GM23338 (cell line): Measurements from ENCODE around the gene PLD1. TPM values are rescaled to one million over a fixed set of nuclear protein-coding genes. Genes with fewer than 3 reads are reported as not detected.

Source experiments
- ATAC-seq: fragments of 200-7000 bp; cut with Tn5 transposase; 3 replicates; pipeline ENCODE4 v1.9.1; 2020
- DNase-seq: peaks from one replicate; pipeline ENCODE4 v3.0.0-alpha.2; 2015; ENCODE audit warnings: low spot score
- H2AFZ ChIP-seq: fragments of 200-600 bp; sonication (generic); 2 replicates; pipeline ENCODE4 v1.8.0; 2016; ENCODE audit warnings: antibody characterized with exemption, mild to moderate bottlenecking, moderate library complexity
- H3F3A ChIP-seq: fragments of 200-600 bp; sonication (generic); replicated peaks from 2 replicates; pipeline ENCODE4 v1.8.0; 2017; ENCODE audit warnings: antibody characterized with exemption, mixed run types, low read depth
- H3K27ac ChIP-seq: fragments of 200-600 bp; sonication (generic); 2 replicates; pipeline ENCODE4 v1.6.1; 2016; ENCODE audit warnings: low read depth
- H3K27me3 ChIP-seq: fragments of 200-600 bp; sonication (generic); 2 replicates; pipeline ENCODE4 v1.8.0; 2016; ENCODE audit warnings: mild to moderate bottlenecking, mixed run types, moderate library complexity; ENCODE audit not compliant: insufficient read depth
- H3K36me3 ChIP-seq: fragments of 200-600 bp; sonication (generic); 2 replicates; pipeline ENCODE4 v1.8.0; 2016; ENCODE audit warnings: mild to moderate bottlenecking; ENCODE audit not compliant: insufficient read depth
- H3K4me1 ChIP-seq: fragments of 200-600 bp; sonication (generic); 2 replicates; pipeline ENCODE4 v1.8.0; 2016; ENCODE audit warnings: mild to moderate bottlenecking, moderate library complexity; ENCODE audit not compliant: insufficient read depth
- H3K4me2 ChIP-seq: fragments of 200-600 bp; sonication (generic); 2 replicates; pipeline ENCODE4 v1.7.1; 2017; ENCODE audit warnings: mixed run types
- H3K4me3 ChIP-seq: fragments of 200-600 bp; sonication (generic); 2 replicates; pipeline ENCODE4 v1.6.1; 2016; ENCODE audit warnings: mixed run types
- H3K79me2 ChIP-seq: fragments of 200-600 bp; sonication (generic); replicated peaks from 2 replicates; pipeline ENCODE4 v1.8.0; 2017; ENCODE audit warnings: mild to moderate bottlenecking; ENCODE audit not compliant: insufficient read depth
- H3K9me2 ChIP-seq: fragments of 200-600 bp; sonication (generic); 2 replicates; pipeline ENCODE4 v1.8.0; 2017; ENCODE audit not compliant: insufficient read depth
- H4K20me1 ChIP-seq: fragments of 200-600 bp; sonication (generic); replicated peaks from 2 replicates; pipeline ENCODE4 v1.8.0; 2017; ENCODE audit warnings: mild to moderate bottlenecking; ENCODE audit not compliant: insufficient read depth
- H3K27ac Mint-ChIP-seq: 2 replicates; pipeline ENCODE4 v1.8.0; 2020; ENCODE audit warnings: inconsistent platforms, mild to moderate bottlenecking, moderate library complexity, mixed read lengths
- H3K27me3 Mint-ChIP-seq: 3 replicates; pipeline ENCODE4 v1.8.0; 2022; ENCODE audit warnings: low read depth, mild to moderate bottlenecking, moderate library complexity, mixed read lengths, inconsistent platforms; ENCODE audit not compliant: insufficient read depth, poor library complexity
- H3K36me3 Mint-ChIP-seq: 3 replicates; pipeline ENCODE4 v1.8.0; 2021; ENCODE audit warnings: low read depth, mild to moderate bottlenecking, inconsistent platforms, moderate library complexity, mixed read lengths
- H3K4me1 Mint-ChIP-seq: 3 replicates; pipeline ENCODE4 v1.8.0; 2020; ENCODE audit warnings: mild to moderate bottlenecking, inconsistent platforms, mixed read lengths
- H3K4me3 Mint-ChIP-seq: 3 replicates; pipeline ENCODE4 v1.8.0; 2021; ENCODE audit warnings: moderate library complexity, mild to moderate bottlenecking, inconsistent platforms, mixed read lengths
- H3K9me3 Mint-ChIP-seq: 3 replicates; pipeline ENCODE4 v1.8.0; 2020; ENCODE audit warnings: moderate library complexity, mild to moderate bottlenecking, inconsistent platforms, mixed read lengths
- CREB1 ChIP-seq: fragments of 250-450 bp; sonication (Bioruptor Pico); IDR thresholded peaks from 2 replicates; pipeline ENCODE4 v1.5.0; 2020; ENCODE audit warnings: low read depth, mild to moderate bottlenecking, moderate library complexity
- CTCF ChIP-seq, 2 experiments: fragments of 200-600 bp in 1 of 2; sonication (generic) in 1 of 2; conservative IDR thresholded peaks; 2 replicates each; pipeline versions ENCODE4 v1.5.1 to v1.6.1; 2016 to 2017; ENCODE audit warnings: antibody characterized with exemption in 2 of 2, low read depth in 2 of 2, mild to moderate bottlenecking in 2 of 2, moderate library complexity in 1 of 2
- EZH2 ChIP-seq: fragments of 200-600 bp; sonication (generic); IDR thresholded peaks from one replicate; pipeline ENCODE4 v1.8.0; 2017; ENCODE audit warnings: antibody characterized with exemption, mild to moderate bottlenecking, low read depth; ENCODE audit not compliant: unreplicated experiment
- NANOG ChIP-seq: IDR thresholded peaks from 2 replicates; pipeline ENCODE4 v1.6.1; 2016; ENCODE audit warnings: antibody characterized with exemption, borderline replicate concordance
- POLR2AphosphoS5 ChIP-seq: IDR thresholded peaks from 2 replicates; pipeline ENCODE4 v1.6.1; 2016; ENCODE audit warnings: antibody characterized with exemption, low read depth
- REST ChIP-seq: IDR thresholded peaks from one replicate; pipeline ENCODE4 v1.6.1; 2018; ENCODE audit warnings: antibody characterized with exemption; ENCODE audit not compliant: unreplicated experiment
- STAT1 ChIP-seq: IDR thresholded peaks from one replicate; pipeline ENCODE4 v1.6.1; 2016; ENCODE audit warnings: antibody characterized with exemption; ENCODE audit not compliant: unreplicated experiment
- ZNF462 ChIP-seq: fragments of 250-450 bp; sonication (Bioruptor Pico); IDR thresholded peaks from 2 replicates; pipeline ENCODE4 v1.5.0; 2020; ENCODE audit warnings: mild to moderate bottlenecking, moderate library complexity
- polyA plus RNA-seq: library from polyadenylated mRNA; unstranded; fragments of >200 nt; fragmentation: Nextera tagmentation; extraction: Ambion mirVana; gene quantifications from 2 replicates; pipeline ENCODE4 v1.2.1, GENCODE V29; 2016
- total RNA-seq: library from RNA; depleted of rRNA; stranded (reverse); fragments of >200 nt; shearing (Covaris generic); gene quantifications from 2 replicates; pipeline ENCODE4 v1.2.3, GENCODE V29; 2014

Gene PLD1
- total and polyA plus RNA-seq, 2 experiments from 2014 or later: 1.4 to 2.2 TPM

DNA sequence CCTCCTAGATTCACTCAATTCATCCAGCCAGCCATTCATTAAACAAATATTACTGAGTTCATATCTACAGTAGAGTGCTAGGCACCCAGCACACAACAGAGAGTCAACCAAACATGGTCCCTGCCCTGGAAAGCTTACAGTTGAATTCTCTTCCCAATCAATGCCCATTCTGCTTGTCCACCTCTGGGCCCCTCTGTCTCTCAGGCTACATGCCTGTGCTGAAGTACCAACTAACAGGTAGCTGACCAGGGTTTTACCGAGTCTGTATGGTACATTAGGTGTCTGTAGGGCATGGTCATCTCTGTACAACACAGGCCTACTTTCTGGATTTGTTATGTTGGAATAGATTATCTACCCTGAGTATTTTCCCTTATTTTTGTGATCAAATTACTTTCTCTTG is 23.3 kb downstream of the PLD1 start:
- peaks cover 3% of the 10 kb centered on the region; the same call in 1 of the 2 replicates for H3K4me1 ChIP-seq
- no peak for ATAC-seq
- H4K20me1 ChIP-seq: no peaks in the 10 kb centered on the region
- no peak overlapping the region for H2AFZ ChIP-seq
- H3K9me2 ChIP-seq: peaks cover 1% of the 10 kb centered on the region
- no peak overlapping the region for H3K4me3 Mint-ChIP-seq
- TF ChIP-seq NANOG (no peak), REST (no peak), ZNF462 (no peak), POLR2AphosphoS5 (no peak), STAT1 (no peak), EZH2 (no peak), CREB1 (no peak), CTCF (conservative IDR thresholded peaks at IDR 0.05; ENCODE audit: low read depth in 2 of 2) (no peak)
- H3K9me3 Mint-ChIP-seq: no peaks in the 10 kb centered on the region
- no peaks in the 10 kb centered on the region for H3F3A ChIP-seq
- no peak overlapping the region for H3K27ac ChIP-seq
- H3K36me3 Mint-ChIP-seq: no peaks in the 10 kb centered on the region
- no peaks in the 10 kb centered on the region for H3K27me3 ChIP-seq
- peaks cover 15% of the 10 kb centered on the region for H3K4me1 Mint-ChIP-seq
- no peak overlapping the region for H3K4me2 ChIP-seq
- H3K79me2 ChIP-seq: no peaks in the 10 kb centered on the region
- no peaks in the 10 kb centered on the region for H3K36me3 ChIP-seq
- H3K27ac Mint-ChIP-seq: no peak overlapping the region
- no peaks in the 10 kb centered on the region for H3K27me3 Mint-ChIP-seq
- H3K4me3 ChIP-seq: no peak overlapping the region
- DNase-seq: no peak
